ENCODE results near the gene SH3TC1. TPM values are rescaled to one million over a fixed set of nuclear protein-coding genes. Genes with fewer than 3 reads are reported as not detected.

SH3TC1 gene
- total and polyA plus RNA-seq, 2 of the 8 experiments (the other 6 are each of a cell fraction or from before 2014, with no cell fraction given), result 0.15 TPM; not detected in 1

- Histone ChIP-seq H3K27ac (ENCODE audit: low read depth, low read length) (no peak overlapping the region), H2BK12ac (ENCODE audit: low read depth, low read length) (no peak overlapping the region), H3K56ac (replicated peaks; ENCODE audit: insufficient read length, low read depth, low read length) (no peak overlapping the region), H3K18ac (ENCODE audit: extremely low read depth, low read length) (no peak overlapping the region), H3K4me3 (ENCODE audit: extremely low read depth in 1 of 4, insufficient read depth in 2 of 4, low read depth in 3 of 4, low read length in 4 of 4) (no peak overlapping the region), H2BK120ac (replicated peaks; ENCODE audit: low read depth, low read length) (no peak overlapping the region), H3K36me3 (ENCODE audit: control insufficient read depth in 2 of 4, insufficient read depth in 4 of 4, low read length in 3 of 4) (no peaks in the 10 kb centered on the region), H3K23me2 (ENCODE audit: low read depth, low read length) (peaks cover 14% of the 10 kb centered on the region; the same call in 1 of the 2 replicates), H3K4me1 (replicated peaks in 1 of 4; ENCODE audit: control insufficient read depth in 3 of 4, insufficient read depth in 4 of 4, low read length in 3 of 4) (peaks cover 0 to 3% (median 0%) of the 10 kb centered on the region in 4 experiments; a peak in 4 of 7 replicates), H3K9me3 (ENCODE audit: insufficient read depth in 2 of 2, low read depth in 1 of 2, low read length in 1 of 2) (peaks cover 9 to 13% of the 10 kb centered on the region in 2 experiments), H2AFZ (ENCODE audit: low read length) (no peak overlapping the region), H3K14ac (ENCODE audit: insufficient read length) (no peak overlapping the region), H3K4me2 (ENCODE audit: insufficient read depth in 1 of 2, low read depth in 2 of 2, low read length in 2 of 2) (no peak overlapping the region), H3K23ac (ENCODE audit: insufficient read length) (no peak overlapping the region), H4K20me1 (replicated peaks in 1 of 2; ENCODE audit: control insufficient read depth in 1 of 2, insufficient read depth in 2 of 2, low read length in 2 of 2) (peaks cover 0 to 5% of the 10 kb centered on the region in 2 experiments), H2BK5ac (ENCODE audit: low read depth, low read length) (peak overlapping the region; percentile 52; the same call in 1 of the 2 replicates), H4K5ac (ENCODE audit: insufficient read length, low read depth, low read length) (no peak overlapping the region), H4K91ac (replicated peaks; ENCODE audit: insufficient read length, low read length) (no peak overlapping the region), H4K8ac (ENCODE audit: extremely low read depth, insufficient read depth, low read length) (no peak overlapping the region), H2BK20ac (ENCODE audit: low read length) (no peak overlapping the region), H3K27me3 (replicated peaks in 1 of 4; ENCODE audit: control insufficient read depth in 3 of 4, extremely low read depth in 1 of 4, insufficient read depth in 3 of 4, low read length in 3 of 4) (peaks cover 0 to 17% (median 11%) of the 10 kb centered on the region in 4 experiments; a peak in 6 of 7 replicates), H3K9ac (replicated peaks in 1 of 4; ENCODE audit: extremely low read depth in 1 of 4, low read depth in 3 of 4, low read length in 3 of 4) (peak overlapping the region in 1 of 4 experiments; percentile 24; a peak in 1 of 7 replicates), H2BK15ac (ENCODE audit: low read length) (no peak overlapping the region), H3K4ac (replicated peaks; ENCODE audit: insufficient read length, low read depth, low read length) (no peak overlapping the region), H3K79me1 (ENCODE audit: low read depth, low read length) (no peaks in the 10 kb centered on the region), H3K79me2 (ENCODE audit: control insufficient read depth in 1 of 2, insufficient read depth in 2 of 2, low read length in 2 of 2) (no peaks in the 10 kb centered on the region), H2AK5ac (ENCODE audit: low read depth, low read length) (no peak overlapping the region)
- 92% methylated on average over 9 of the region's 9 CpGs; no CpG with 5 or more reads in 1 of the 2 experiments for WGBS, 2 experiments (ENCODE audit: extremely low coverage in 1 of 2, insufficient coverage in 1 of 2, insufficient read length in 1 of 2, insufficient replicate concordance in 2 of 2, low coverage in 1 of 2, low lambda C conversion rate in 2 of 2, missing lambda C conversion rate in 1 of 2)
- TF ChIP-seq SIX5 (IDR thresholded peaks at IDR 0.05; ENCODE audit: low read depth, low read length), result no peak
- POLR2A ChIA-PET (ENCODE audit: partially characterized antibody), result no interaction called here
- CTCF ChIA-PET (ENCODE audit: partially characterized antibody), result interaction anchor here (1.4 kb wide), 2 partner anchors 11 to 13 kb away, joined by 3 read pairs; no protein-coding TSS in a partner anchor
- DNase-seq (ENCODE audit: low read depth in 1 of 2, low spot score in 2 of 2) (no peak), FAIRE-seq (no peak)
These were observed 34.9 kb upstream of the SH3TC1 start for GRCh38 chr4:8164194-8164565.
